HG02885 (cell line): ENCODE results near the gene CCDC70.
"Not testable (repeated sequence)": the region's sequence is repeated elsewhere in the genome, so short reads cannot be mapped to it uniquely, and the experiment has no call there.

Experiments used
- ATAC-seq: cut with Tn5 transposase; IDR thresholded peaks from one replicate; pipeline ENCODE4 v1.9.1; 2021; ENCODE audit warnings: mild to moderate bottlenecking; ENCODE audit not compliant: unreplicated experiment, poor library complexity

CCDC70 gene

DNA sequence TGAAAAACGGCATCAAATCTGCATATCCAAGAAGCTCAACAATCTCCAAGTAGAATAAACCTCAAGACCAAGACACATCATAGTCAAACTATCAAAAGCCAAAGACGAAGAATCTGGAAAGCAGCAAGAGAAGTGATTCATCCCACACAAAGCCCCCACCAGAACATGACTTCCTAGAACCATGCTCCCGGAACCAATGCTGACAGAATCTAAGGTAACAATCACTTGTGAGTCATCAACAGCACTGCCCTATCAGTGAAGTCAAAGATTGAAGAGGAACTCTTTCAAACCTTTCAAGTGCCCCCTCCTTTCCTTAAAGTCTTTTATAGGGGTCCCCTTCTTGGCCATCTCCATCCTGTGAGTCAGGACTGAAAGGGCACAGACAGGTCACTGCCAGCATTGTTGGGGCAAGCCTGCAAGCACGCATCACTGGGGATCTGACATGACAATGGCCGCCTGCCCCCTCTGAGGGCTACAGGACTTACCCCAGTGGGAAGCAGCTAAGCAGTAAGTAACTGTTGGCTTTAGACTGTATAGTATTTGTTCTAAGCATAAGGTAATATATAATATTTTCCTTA, at the start of gene CCDC70:
Gene CCDC70, plus strand, starts transcription at position 247 of the 578 bp plus-strand sequence. CDS start 3,443 bp downstream, outside the sequence.
- ATAC-seq = no peak

GRCh38 chr13:51814071-51814470, 47.7 kb upstream of the CCDC70 start:
- ATAC-seq = no peak

GRCh38 chr13:51814825-51815650, 46.7 kb upstream of the CCDC70 start:
- peak; percentile 81 for ATAC-seq

DNA sequence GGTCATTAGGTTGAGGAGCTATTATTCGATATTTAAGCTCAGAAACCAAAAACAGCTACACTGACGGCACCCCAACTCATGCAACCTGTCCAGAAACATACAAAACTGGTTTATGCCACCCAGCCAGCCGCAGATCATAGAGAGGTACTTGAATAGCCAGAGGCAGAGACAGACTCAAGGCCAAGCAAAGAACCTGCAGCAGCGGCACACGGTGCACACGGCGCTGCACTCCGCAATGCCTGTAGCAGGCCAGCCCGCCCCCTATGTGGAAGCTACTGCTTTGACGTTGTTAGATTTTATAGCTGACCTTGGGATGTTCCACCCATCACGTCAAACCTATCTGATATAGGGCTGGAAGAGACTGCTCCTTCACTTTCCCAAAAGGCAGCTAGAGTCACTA, 45.9 kb upstream of the CCDC70 start:
- ATAC-seq = no peak

DNA sequence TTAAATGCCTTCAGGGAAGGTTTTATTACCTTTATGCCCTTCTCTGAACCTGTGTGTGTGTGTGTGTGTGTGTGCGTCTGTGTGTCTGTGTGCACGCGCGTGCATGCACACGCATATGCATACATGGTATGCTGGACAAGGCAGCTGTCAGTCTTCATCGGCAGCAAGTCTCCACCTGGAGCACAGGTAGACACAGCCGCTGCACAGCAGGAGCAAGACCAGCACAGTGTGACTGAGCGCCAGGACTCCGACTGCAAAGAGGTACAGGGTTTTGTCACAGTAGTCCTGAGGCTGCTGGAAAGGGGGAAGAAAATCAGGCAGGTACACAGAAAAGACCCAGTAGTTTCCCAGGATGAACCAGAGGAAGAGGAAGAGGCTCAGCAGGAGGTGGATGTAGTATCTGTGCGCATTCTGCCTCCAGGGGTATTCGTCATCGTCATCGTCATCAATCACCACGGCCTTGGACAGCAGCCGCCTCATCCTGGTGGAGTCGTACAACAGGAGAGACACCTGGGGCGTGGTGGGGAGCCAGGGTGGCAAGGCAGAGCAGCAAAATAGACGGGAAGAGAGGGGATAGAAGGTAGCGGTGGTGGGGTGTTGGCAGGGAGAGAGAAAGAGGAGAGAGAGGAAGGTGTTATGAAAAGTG, 45.0 kb upstream of the CCDC70 start:
- no peak for ATAC-seq

DNA sequence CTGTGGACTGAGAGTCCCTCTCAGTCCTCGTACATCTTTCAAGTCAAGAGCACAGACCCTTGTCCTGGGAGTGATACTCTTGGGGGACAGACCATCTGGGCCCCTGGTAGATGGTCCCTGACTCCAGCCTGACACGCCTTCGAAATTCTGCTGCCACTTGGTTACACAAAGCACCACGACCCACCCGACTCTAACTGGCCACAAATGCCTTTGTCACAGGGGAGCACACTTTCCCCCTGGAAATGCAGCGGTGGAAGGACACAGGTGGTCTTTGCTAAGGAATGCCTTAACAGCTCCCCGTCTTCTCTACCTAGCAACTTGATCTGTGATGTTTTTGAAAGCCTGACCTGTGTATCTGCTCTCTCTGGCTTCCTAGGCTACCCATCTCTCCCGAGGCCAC, 44.1 kb upstream of the CCDC70 start:
- no peak for ATAC-seq

GRCh38 chr13:51818276-51818675, 43.5 kb upstream of the CCDC70 start:
- no peak for ATAC-seq

GRCh38 chr13:51818781-51819511, 42.8 kb upstream of the CCDC70 start:
- ATAC-seq = no peak

DNA sequence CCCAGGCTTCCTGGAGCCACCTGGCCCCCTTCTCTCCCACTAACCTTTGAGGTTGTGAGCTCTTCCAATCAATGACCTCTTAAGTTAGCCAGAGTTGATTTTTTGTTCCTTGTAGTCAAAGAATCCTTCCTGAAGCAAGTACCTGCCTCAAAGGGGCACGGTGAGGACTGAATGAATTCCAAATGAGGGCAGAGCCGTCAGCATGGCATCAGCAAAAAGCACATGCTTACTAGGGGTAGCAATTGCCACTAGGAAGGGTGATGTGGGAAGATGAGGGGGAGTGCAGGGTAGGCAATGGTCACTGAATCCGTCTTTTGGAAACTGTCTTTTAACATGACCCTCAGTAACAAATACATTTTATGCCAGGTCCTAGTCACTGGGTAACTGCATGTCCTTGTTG, 42.2 kb upstream of the CCDC70 start:
- ATAC-seq = no peak

DNA sequence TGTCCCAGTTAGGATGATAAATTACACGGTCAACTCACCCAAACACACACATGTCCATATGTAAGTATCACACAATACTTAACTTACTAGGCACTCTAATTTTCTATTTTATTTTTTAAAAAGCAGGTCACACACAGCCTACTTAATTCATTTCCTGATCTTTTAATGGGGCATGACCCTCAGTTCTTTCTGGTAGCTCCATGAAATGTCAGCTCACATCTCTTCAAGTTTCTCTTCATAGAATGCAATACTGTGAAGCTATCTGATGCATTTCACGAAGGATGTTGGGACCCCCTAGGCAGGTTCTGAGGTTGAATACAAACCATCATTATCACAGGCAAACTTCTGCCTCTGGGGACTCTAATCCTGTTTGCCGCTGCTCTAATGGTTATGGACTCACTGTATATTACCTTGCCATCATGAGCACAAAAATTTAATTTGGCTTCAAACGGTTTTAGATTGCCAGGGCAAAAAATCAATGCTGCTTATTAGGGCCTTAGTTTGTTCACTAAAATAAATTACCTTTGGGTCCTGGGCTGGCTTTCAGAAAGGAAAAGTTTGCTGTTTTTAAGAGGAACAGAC, 41.7 kb upstream of the CCDC70 start:
- no peak for ATAC-seq

GRCh38 chr13:51821606-51822005, 40.2 kb upstream of the CCDC70 start:
- ATAC-seq = no peak

DNA sequence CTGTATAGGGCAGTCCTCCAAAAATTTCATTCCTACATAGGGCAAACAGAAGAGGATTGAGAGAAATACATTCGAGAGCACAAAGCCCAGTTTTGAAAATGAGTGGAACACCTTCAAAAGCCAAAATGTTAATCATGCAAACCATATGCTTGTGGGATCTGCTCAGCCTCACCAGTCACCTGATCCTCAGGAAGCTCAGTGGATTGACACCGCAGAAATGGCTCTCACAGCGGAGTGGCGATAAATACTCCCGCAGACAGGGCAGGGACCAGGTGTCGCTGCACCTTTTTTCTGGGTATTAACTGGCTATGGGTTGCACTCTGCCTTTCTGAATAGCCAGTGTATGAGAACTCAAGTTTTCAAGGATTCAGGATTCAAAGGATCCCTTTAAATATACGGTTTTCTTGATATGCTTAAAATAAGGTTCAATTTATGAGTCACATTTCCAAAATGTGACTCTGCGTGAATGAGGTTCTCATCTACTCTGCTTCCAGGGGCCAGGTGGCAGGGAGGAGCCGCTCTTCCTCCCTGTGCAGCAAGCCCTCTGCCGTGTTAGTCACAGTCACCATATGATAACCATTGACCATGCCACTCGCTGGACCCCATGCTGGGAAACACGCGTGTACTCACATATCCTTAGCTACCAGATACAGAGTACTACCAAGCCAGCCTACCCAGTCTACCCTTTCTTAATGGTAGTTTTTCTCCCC, 39.5 kb upstream of the CCDC70 start:
- no peak for ATAC-seq

DNA sequence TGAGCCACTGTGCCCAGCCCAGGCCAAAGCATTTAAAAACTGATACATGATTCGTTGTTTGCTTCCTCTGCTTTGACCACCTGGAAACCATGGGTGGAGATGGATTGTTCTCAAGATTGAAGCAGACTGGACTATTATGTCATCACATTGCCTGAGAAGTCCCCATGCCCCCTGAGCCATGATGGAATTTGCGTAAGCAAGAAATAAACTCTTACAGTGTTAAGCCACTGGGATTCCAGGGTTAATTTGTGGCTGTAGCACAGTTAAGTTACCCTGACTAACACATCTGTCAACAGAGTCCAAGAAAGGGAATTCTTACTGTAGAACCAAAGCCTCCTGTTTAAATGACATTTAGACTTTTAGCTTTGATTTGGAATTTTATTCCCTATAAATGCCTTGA, 38.4 kb upstream of the CCDC70 start:
- ATAC-seq = no peak

DNA sequence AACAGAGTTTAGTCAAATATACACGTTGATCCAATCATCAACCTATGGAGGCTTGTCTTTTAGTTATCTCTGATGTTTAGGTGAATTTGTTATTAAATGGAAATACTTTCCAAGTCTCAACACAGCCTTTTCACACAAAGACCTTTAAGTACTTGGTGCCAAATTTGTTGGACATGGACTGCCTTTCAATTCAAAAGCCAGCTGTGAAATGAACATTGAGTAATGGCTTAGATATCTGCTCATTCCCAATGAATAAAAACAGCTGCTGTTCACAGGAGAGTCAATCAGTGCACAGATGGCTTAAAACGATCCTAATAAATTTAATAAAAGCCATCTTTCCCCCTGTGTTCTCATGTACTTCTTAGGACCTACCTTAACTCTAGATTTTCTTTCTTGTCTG, 37.9 kb upstream of the CCDC70 start:
- no peak for ATAC-seq

DNA sequence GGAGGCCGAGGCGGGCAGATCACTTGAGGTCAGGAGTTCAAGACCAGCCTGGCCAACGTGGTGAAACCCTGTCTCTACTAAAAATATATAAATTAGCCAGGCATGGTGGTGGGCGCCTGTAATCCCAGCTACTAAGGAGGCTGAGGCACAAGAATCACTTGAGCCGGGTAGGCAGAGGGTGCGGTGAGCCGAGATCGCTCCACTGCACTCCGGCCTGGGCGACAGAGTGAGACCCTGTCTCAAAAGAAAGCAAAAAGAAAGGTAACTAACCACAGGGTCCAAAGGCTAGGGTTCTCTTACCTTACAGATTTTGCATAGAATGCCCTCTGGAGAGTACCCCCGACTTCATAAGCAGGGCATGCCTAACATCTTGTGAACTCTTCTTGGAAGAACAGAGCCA, 37.1 kb upstream of the CCDC70 start:
- not testable (repeated sequence) for ATAC-seq

DNA sequence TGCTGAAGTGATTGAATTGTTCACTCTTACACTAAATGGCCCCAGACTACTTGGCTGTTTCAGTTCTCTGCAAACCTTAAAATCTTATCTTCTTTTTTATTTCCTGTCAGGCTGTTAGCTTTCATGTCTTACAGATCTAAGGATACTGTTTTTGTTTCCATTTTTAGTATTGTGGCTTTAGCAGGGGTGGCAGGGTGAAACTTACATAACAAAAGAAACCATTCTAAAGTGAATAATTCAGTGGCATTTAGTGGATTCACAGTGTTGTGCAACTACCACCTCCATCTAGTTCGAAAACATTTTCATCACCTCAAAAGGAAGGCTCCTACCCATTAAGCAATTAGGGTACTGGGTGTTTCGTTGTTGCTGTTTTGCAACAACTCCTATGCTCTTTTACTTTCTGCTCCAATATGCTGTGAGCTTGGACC, 36.6 kb upstream of the CCDC70 start:
- peak; percentile 42 for ATAC-seq

- ATAC-seq = no peak
These were observed 36.0 kb upstream of the CCDC70 start for GRCh38 chr13:51825681-51826254.

- ATAC-seq = no peak
These were observed 35.2 kb upstream of the CCDC70 start for GRCh38 chr13:51826606-51827005.

GRCh38 chr13:51827254-51827653, 34.5 kb upstream of the CCDC70 start:
- ATAC-seq = no peak
